GM23248 (cell line): ENCODE measurements around the gene SOX18. TPM values are rescaled to one million over a fixed set of nuclear protein-coding genes. Genes with fewer than 3 reads are reported as not detected.

ENCODE experiments used
- DNase-seq: peaks from one replicate; pipeline ENCODE4 v3.0.0-alpha.2; 2015
- H2AFZ ChIP-seq: fragments of 200-600 bp; sonication (generic); 2 replicates; pipeline ENCODE4 v1.6.1; 2016; ENCODE audit warnings: antibody characterized with exemption
- H3F3A ChIP-seq: fragments of 200-600 bp; sonication (generic); 2 replicates; pipeline ENCODE4 v1.6.1; 2016; ENCODE audit warnings: mild to moderate bottlenecking, antibody characterized with exemption, mixed run types; ENCODE audit not compliant: insufficient read depth
- H3K27ac ChIP-seq: fragments of 200-600 bp; sonication (generic); 2 replicates; pipeline ENCODE4 v1.5.1; 2016; ENCODE audit warnings: mild to moderate bottlenecking
- H3K27me3 ChIP-seq: fragments of 200-600 bp; sonication (generic); replicated peaks from 2 replicates; pipeline ENCODE4 v1.6.1; 2016; ENCODE audit warnings: mild to moderate bottlenecking; ENCODE audit not compliant: insufficient read depth
- H3K36me3 ChIP-seq: fragments of 200-600 bp; sonication (generic); 2 replicates; pipeline ENCODE4 v1.6.1; 2016; ENCODE audit warnings: low read depth, mild to moderate bottlenecking
- H3K4me1 ChIP-seq: fragments of 200-600 bp; sonication (generic); 2 replicates; pipeline ENCODE4 v1.6.1; 2016; ENCODE audit warnings: mild to moderate bottlenecking; ENCODE audit not compliant: insufficient read depth
- H3K4me2 ChIP-seq: fragments of 200-600 bp; sonication (generic); one replicate; pipeline ENCODE4 v1.6.1; 2016; ENCODE audit warnings: mild to moderate bottlenecking; ENCODE audit not compliant: unreplicated experiment
- H3K4me3 ChIP-seq: fragments of 200-600 bp; sonication (generic); 2 replicates; pipeline ENCODE4 v1.5.1; 2016; ENCODE audit warnings: mild to moderate bottlenecking
- H3K79me2 ChIP-seq: fragments of 200-600 bp; sonication (generic); 2 replicates; pipeline ENCODE4 v1.6.1; 2016; ENCODE audit warnings: mild to moderate bottlenecking; ENCODE audit not compliant: insufficient read depth
- H3K9ac ChIP-seq: fragments of 200-600 bp; sonication (generic); 2 replicates; pipeline ENCODE4 v1.6.1; 2016; ENCODE audit warnings: mild to moderate bottlenecking
- H3K9me2 ChIP-seq: fragments of 200-600 bp; sonication (generic); 2 replicates; pipeline ENCODE4 v1.6.1; 2016; ENCODE audit warnings: mixed run types, mild to moderate bottlenecking, moderate library complexity; ENCODE audit not compliant: insufficient read depth
- H3K9me3 ChIP-seq: fragments of 200-600 bp; sonication (generic); one replicate; pipeline ENCODE4 v1.6.1; 2017; ENCODE audit warnings: low read depth
- H4K20me1 ChIP-seq: fragments of 200-600 bp; sonication (generic); 2 replicates; pipeline ENCODE4 v1.6.0; 2016; ENCODE audit not compliant: insufficient read depth
- EZH2phosphoT487 ChIP-seq: fragments of 200-600 bp; sonication (generic); IDR thresholded peaks from 2 replicates; pipeline ENCODE4 v1.6.1; 2018; ENCODE audit warnings: antibody characterized with exemption, moderate library complexity, mild to moderate bottlenecking, low read depth; ENCODE audit not compliant: insufficient read depth
- WGBS, 2 experiments: methylation state at CpG; one replicate each; pipeline ENCODE4 v1.1.6; 2015 to 2017; ENCODE audit warnings: low lambda C conversion rate in 2 of 2, low coverage in 1 of 2; ENCODE audit errors: missing lambda C conversion rate in 2 of 2; 5-methylcytosine and 5-hydroxymethylcytosine counted together
- in situ Hi-C: fragments of 300-500 bp; cut with MboI; formaldehyde crosslinking; loops from 2 replicates; pipeline ENCODE4 v1.15.0; 2020
- microRNA-seq: library from miRNA; unstranded; fragments of <30 nt; microRNA quantifications from one replicate; pipeline ENCODE4, GENCODE V29; 2016; ENCODE audit warnings: borderline number of aligned reads
- polyA plus RNA-seq: library from polyadenylated mRNA; unstranded; fragments of >200 nt; fragmentation: Nextera tagmentation; extraction: Ambion mirVana; gene quantifications from 2 replicates; pipeline ENCODE4 v1.2.1, GENCODE V29; 2016
- small RNA-seq: library from RNA; depleted of rRNA; stranded (forward); fragments of <200 nt; gene quantifications from one replicate; pipeline ENCODE3, GENCODE V24; 2014; ENCODE audit warnings: low read depth, low replicate concordance
- total RNA-seq: library from RNA; depleted of rRNA; stranded (reverse); fragments of >200 nt; shearing (Covaris generic); gene quantifications from 2 replicates; pipeline ENCODE4 v1.2.3, GENCODE V29; 2014; rRNA removed

Gene SOX18
- total and polyA plus RNA-seq, 2 experiments from 2014 or later, result not detected

DNA sequence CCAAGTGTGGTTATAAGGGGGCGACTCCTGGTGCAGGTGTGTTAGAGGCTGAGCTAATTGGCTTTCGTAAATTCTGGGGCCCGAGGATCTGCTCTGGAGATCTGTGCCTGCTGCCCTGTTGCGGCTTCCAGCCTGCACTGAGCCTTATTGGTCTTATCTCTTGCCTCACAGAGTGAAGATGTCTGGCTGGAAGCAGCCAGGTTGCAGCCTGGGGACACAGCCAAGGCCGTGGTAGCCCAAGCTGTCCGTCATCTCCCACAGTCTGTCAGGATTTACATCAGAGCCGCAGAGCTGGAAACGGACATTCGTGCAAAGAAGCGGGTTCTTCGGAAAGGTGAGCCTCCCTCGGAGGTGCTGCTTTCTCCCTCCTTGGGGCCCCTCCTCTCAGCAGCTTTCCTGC is 48.5 kb downstream of the SOX18 start:
- Histone ChIP-seq H3K4me1 (no peaks in the 10 kb centered on the region), H3K27me3 (no peaks in the 10 kb centered on the region), H3K4me3 (no peak overlapping the region), H3K9ac (no peak overlapping the region), H3K4me2 (no peak overlapping the region), H3K9me3 (no peaks in the 10 kb centered on the region), H3K36me3 (peaks cover 18% of the 10 kb centered on the region; the same call in 1 of the 2 replicates), H3K79me2 (no peaks in the 10 kb centered on the region; the same call in 1 of the 2 replicates), H3F3A (no peaks in the 10 kb centered on the region), H4K20me1 (no peaks in the 10 kb centered on the region), H2AFZ (no peak overlapping the region), H3K9me2 (no peaks in the 10 kb centered on the region), H3K27ac (no peak overlapping the region)
- no peak for TF ChIP-seq EZH2phosphoT487
- in situ Hi-C loops, result no loop called here
- WGBS, 2 experiments, result 92 to 93% methylated on average over 12 of the region's 12 CpGs
- DNase-seq, result no peak

Small RNAs within 50 kb of the gene (microRNA-seq; reads per million reads assigned to microRNA genes)
- 2.6 reads per million for gene MIR6813

Small RNAs within 50 kb of the gene (small RNA-seq; reads per million reads assigned to genes)
- gene AL355803.1, result not detected
- not detected for gene MIR6813

Other genes with a start within 250 kb of the SOX18 start
- gene ZBTB46, start 218.4 kb downstream of the SOX18 start, total RNA-seq, result 1.9 and 3.9 TPM in 2 replicates
- gene ZBTB46, start 218.4 kb downstream of the SOX18 start, polyA plus RNA-seq, result 0.33 and 0.38 TPM in 2 replicates
- gene ABHD16B, start 188.1 kb downstream of the SOX18 start, total RNA-seq, result not detected in 2 replicates
- not detected in 2 replicates for gene ABHD16B, start 188.1 kb downstream of the SOX18 start, polyA plus RNA-seq
- 198 and 214 TPM in 2 replicates for gene TPD52L2, start 184.4 kb downstream of the SOX18 start, total RNA-seq
- 220 and 227 TPM in 2 replicates for gene TPD52L2, start 184.4 kb downstream of the SOX18 start, polyA plus RNA-seq
- 68.0 and 70.9 TPM in 2 replicates for gene DNAJC5, start 154.5 kb downstream of the SOX18 start, total RNA-seq
- 22.4 and 24.9 TPM in 2 replicates for gene DNAJC5, start 154.5 kb downstream of the SOX18 start, polyA plus RNA-seq
- 17.6 and 21.5 TPM in 2 replicates for gene UCKL1, start 93.2 kb downstream of the SOX18 start, total RNA-seq
- gene UCKL1, start 93.2 kb downstream of the SOX18 start, polyA plus RNA-seq, result 28.8 and 33.4 TPM in 2 replicates
- 16.4 and 16.6 TPM in 2 replicates for gene ZNF512B, start 79.7 kb downstream of the SOX18 start, total RNA-seq
- gene ZNF512B, start 79.7 kb downstream of the SOX18 start, polyA plus RNA-seq, result 1.2 and 1.5 TPM in 2 replicates
- 0.38 and 1.3 TPM in 2 replicates for gene SAMD10, start 70.0 kb downstream of the SOX18 start, total RNA-seq
- gene SAMD10, start 70.0 kb downstream of the SOX18 start, polyA plus RNA-seq, result 1.3 and 1.7 TPM in 2 replicates
- 39.0 and 47.1 TPM in 2 replicates for gene PRPF6, start 68.5 kb downstream of the SOX18 start, total RNA-seq
- gene PRPF6, start 68.5 kb downstream of the SOX18 start, polyA plus RNA-seq, result 54.8 and 59.4 TPM in 2 replicates
- 0.32 and 0.51 TPM in 2 replicates for gene C20orf204, start 13.5 kb downstream of the SOX18 start, total RNA-seq
- gene C20orf204, start 13.5 kb downstream of the SOX18 start, polyA plus RNA-seq, result 0.09 and 0.14 TPM in 2 replicates
- 34.3 and 39.2 TPM in 2 replicates for gene TCEA2, start 13.6 kb upstream of the SOX18 start, total RNA-seq
- gene TCEA2, start 13.6 kb upstream of the SOX18 start, polyA plus RNA-seq, result 67.9 and 70.7 TPM in 2 replicates
- 7.0 and 13.2 TPM in 2 replicates for gene RGS19, start 29.9 kb upstream of the SOX18 start, total RNA-seq
- 18.7 and 20.9 TPM in 2 replicates for gene RGS19, start 29.9 kb upstream of the SOX18 start, polyA plus RNA-seq
- 0.86 and 1.1 TPM in 2 replicates for gene OPRL1, start 30.4 kb upstream of the SOX18 start, total RNA-seq
- 0.35 and 0.53 TPM in 2 replicates for gene OPRL1, start 30.4 kb upstream of the SOX18 start, polyA plus RNA-seq
- 3.7 TPM in 1 of 2 replicates, not detected in the other for gene LKAAEAR1, start 34.8 kb upstream of the SOX18 start, total RNA-seq
- 0.59 TPM in 1 of 2 replicates, not detected in the other for gene LKAAEAR1, start 34.8 kb upstream of the SOX18 start, polyA plus RNA-seq
- gene NPBWR2, start 57.9 kb upstream of the SOX18 start, total RNA-seq, result not detected in 2 replicates
- not detected in 2 replicates for gene NPBWR2, start 57.9 kb upstream of the SOX18 start, polyA plus RNA-seq
- gene MYT1, start 114.8 kb upstream of the SOX18 start, total RNA-seq, result not detected in 2 replicates
- not detected in 2 replicates for gene MYT1, start 114.8 kb upstream of the SOX18 start, polyA plus RNA-seq
- 34.3 and 134 TPM in 2 replicates for gene PCMTD2, start 206.1 kb upstream of the SOX18 start, total RNA-seq
- gene PCMTD2, start 206.1 kb upstream of the SOX18 start, polyA plus RNA-seq, result 16.6 and 21.1 TPM in 2 replicates